ENCODE results near the gene JMJD1C. TPM values are rescaled to one million over a fixed set of nuclear protein-coding genes. Genes with fewer than 3 reads are reported as not detected.

JMJD1C gene
- total RNA-seq, 6 experiments from 2014 or later: 29.6 to 53.3 (median 38.2) TPM

GRCh38 chr10:63456437-63457210 is 9.2 kb downstream of the JMJD1C start:
- DNase-seq: no peak
- H3K9me3 ChIP-seq: no peaks in the 10 kb centered on the region
- no peak overlapping the region for H3K4me3 ChIP-seq
- ATAC-seq: no peak
- TF ChIP-seq POLR2A (IDR thresholded peaks at IDR 0.05) (no peak), CTCF (IDR thresholded peaks at IDR 0.05) (no peak)
- no peaks in the 10 kb centered on the region for H3K36me3 ChIP-seq
- intact Hi-C loops (cut with DNase I): no loop called here
- 76% methylated on average over 2 of the region's 2 CpGs for WGBS (ENCODE audit: insufficient coverage, low coverage, low lambda C conversion rate, missing lambda C conversion rate)
- no peak overlapping the region for H3K27ac ChIP-seq
- no peaks in the 10 kb centered on the region for H3K27me3 ChIP-seq
- H3K4me1 ChIP-seq: no peaks in the 10 kb centered on the region

- no peak for DNase-seq
- Histone ChIP-seq H3K4me1 (no peaks in the 10 kb centered on the region), H3K27ac (no peak overlapping the region), H3K4me3 (no peak overlapping the region), H3K9me3 (no peaks in the 10 kb centered on the region), H3K27me3 (no peaks in the 10 kb centered on the region), H3K36me3 (no peaks in the 10 kb centered on the region)
- TF ChIP-seq CTCF (IDR thresholded peaks at IDR 0.05) (no peak), POLR2A (IDR thresholded peaks at IDR 0.05) (no peak)
- ATAC-seq: no peak
- intact Hi-C loops (cut with DNase I): no loop called here
Measured at GRCh38 chr10:63455507-63455906, 10.3 kb downstream of the JMJD1C start.

DNA sequence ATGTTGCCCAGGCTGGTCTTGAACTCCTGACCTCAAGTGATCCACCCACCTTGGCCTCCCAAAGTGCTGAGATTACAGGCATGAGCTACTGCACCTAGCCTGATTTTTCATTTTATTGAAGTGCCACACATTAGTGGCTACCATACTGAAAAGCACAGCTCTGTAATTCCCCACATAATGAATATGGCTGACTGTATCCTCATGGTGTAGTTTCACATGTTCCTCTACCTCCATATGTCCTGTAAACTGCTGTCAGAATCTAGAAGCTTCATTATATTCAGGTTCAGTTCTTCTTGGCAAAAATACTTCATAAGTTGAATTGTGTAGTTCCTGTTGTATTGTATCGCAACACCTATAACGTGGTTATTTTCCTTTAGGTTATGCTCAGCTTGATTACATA is 11.1 kb downstream of the JMJD1C start:
- TF ChIP-seq CTCF (IDR thresholded peaks at IDR 0.05) (no peak), POLR2A (IDR thresholded peaks at IDR 0.05) (no peak)
- H3K36me3 ChIP-seq: no peaks in the 10 kb centered on the region
- H3K9me3 ChIP-seq: no peaks in the 10 kb centered on the region
- H3K4me3 ChIP-seq: no peak overlapping the region
- H3K27me3 ChIP-seq: no peaks in the 10 kb centered on the region
- intact Hi-C loops (cut with DNase I): no loop called here
- no peak overlapping the region for H3K27ac ChIP-seq
- DNase-seq (no peak), ATAC-seq (no peak)
- H3K4me1 ChIP-seq: no peaks in the 10 kb centered on the region
- 50% methylated on average over 2 of the region's 2 CpGs for WGBS (ENCODE audit: insufficient coverage, low coverage, low lambda C conversion rate, missing lambda C conversion rate)

- DNase-seq (no peak), ATAC-seq (no peak)
- Histone ChIP-seq H3K36me3 (no peaks in the 10 kb centered on the region), H3K4me1 (no peaks in the 10 kb centered on the region), H3K27me3 (no peaks in the 10 kb centered on the region), H3K9me3 (no peaks in the 10 kb centered on the region), H3K4me3 (no peak overlapping the region), H3K27ac (no peak overlapping the region)
- intact Hi-C loops (cut with DNase I): no loop called here
- TF ChIP-seq CTCF (IDR thresholded peaks at IDR 0.05): no peak
- no peak for TF ChIP-seq POLR2A (IDR thresholded peaks at IDR 0.05)
Measured at GRCh38 chr10:63452524-63452923, 13.3 kb downstream of the JMJD1C start.
